ENCODE results near the gene ALDH16A1. TPM values are rescaled to one million over a fixed set of nuclear protein-coding genes. Genes with fewer than 3 reads are reported as not detected.

ALDH16A1 gene
- total and polyA plus RNA-seq, 2 of the 4 experiments (the other 2 are of a cell fraction), result 10.4 to 12.9 TPM

DNA sequence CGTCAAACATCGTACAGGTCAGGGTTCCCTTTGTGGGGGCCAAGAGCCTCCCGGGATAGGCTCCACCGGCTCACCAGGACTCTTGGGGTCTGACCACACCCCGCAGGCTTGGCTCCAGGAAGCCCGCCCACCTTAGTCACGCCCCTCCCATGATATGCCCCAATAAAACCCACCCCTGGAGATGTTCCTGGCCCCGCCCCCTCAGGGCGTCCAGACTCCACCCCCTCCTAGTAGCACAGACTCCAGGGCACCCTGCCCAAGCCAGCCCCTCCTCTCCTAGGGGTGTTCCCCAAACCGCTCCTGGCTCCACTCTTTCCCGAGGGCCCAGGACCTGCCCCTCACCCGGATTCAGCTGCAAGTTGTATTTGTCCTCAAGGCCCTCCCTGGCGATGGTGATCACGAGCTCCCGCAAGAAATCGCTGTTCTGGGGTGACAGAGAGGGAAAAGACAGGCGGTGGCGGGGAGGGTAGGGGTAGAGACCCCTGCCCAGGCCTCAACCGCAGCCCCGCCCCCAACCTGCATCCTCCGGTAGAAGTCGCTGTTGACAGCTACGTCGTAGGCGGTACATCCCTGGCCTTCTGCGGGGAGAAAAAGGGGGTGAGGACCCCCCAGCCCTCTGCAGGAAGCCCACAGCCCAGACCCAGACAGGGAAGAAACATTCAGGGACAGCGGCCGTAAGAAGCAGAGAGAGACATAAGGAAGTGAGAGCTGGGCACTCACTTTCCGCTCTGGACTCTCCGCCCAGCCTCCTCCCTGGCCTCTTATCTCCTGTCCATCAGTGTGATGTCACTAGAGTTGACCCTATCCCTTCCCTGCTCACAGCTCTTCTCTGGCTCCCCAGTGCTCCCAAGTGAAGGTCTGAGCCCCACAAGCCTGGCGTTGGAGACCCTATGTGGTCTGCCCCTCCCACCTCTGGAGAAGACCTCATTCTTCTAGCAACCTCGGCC, 5.3 kb upstream of the ALDH16A1 start:
- BruUV-seq (replicated peaks), result no TSS peak
- intact Hi-C loops (cut with micrococcal nuclease), result no loop called here
- CTCF ChIA-PET, result no interaction called here

More for the DNA sequence above, 5.3 kb upstream of the ALDH16A1 start:
- Histone ChIP-seq H2BK15ac (ENCODE audit: low read depth, low read length) (no peak overlapping the region), H2BK20ac (ENCODE audit: low read depth, low read length) (no peak overlapping the region), H3K27ac (ENCODE audit: insufficient read depth, low read length) (no peak overlapping the region), H3K56ac (ENCODE audit: extremely low read depth, insufficient read depth, low read length) (no peak overlapping the region), H3K23ac (ENCODE audit: low read depth, low read length) (no peak overlapping the region), H3K9me1 (ENCODE audit: insufficient read depth, low read length) (peaks cover 10% of the 10 kb centered on the region), H4K91ac (ENCODE audit: insufficient read depth, low read depth, low read length) (no peak overlapping the region), H3K36me3 (ENCODE audit: control insufficient read depth, insufficient read depth, low read length) (peaks cover 4% of the 10 kb centered on the region), H2AK5ac (ENCODE audit: low read depth, low read length) (0 out of 2 replicates have a peak overlapping the region, but pooled peaks have one; percentile 7), H3K4me3 (ENCODE audit: insufficient read depth, low read depth, low read length) (no peak overlapping the region), H3K27me3 (ENCODE audit: control insufficient read depth, insufficient read depth, low read length) (no peaks in the 10 kb centered on the region), H3K4me2 (ENCODE audit: low read depth, low read length) (no peak overlapping the region), H2BK120ac (ENCODE audit: low read depth, low read length) (no peak overlapping the region), H3K9ac (ENCODE audit: low read depth, low read length) (no peak overlapping the region), H3K4me1 (ENCODE audit: control insufficient read depth, insufficient read depth, low read length) (peaks cover 2% of the 10 kb centered on the region; the same call in 1 of the 2 replicates), H4K20me1 (ENCODE audit: insufficient read depth, low read length) (peaks cover 3% of the 10 kb centered on the region; the same call in 1 of the 2 replicates), H4K5ac (ENCODE audit: low read depth, low read length) (no peak overlapping the region), H4K8ac (ENCODE audit: low read depth in 2 of 2, low read length in 2 of 2) (no peak overlapping the region), H3K14ac (replicated peaks; ENCODE audit: low read depth, low read length) (no peak overlapping the region), H3K79me1 (ENCODE audit: low read depth in 1 of 2, low read length in 2 of 2) (peaks cover 13 to 35% of the 10 kb centered on the region in 2 experiments; a peak in 3 of 4 replicates), H3K9me3 (ENCODE audit: control insufficient read depth, insufficient read depth, low read length) (no peaks in the 10 kb centered on the region), H2AFZ (replicated peaks; ENCODE audit: low read length, poor library complexity) (no peak overlapping the region), H2AK9ac (replicated peaks; ENCODE audit: low read depth, low read length, poor library complexity) (peak overlapping the region; percentile 72), H3K4ac (ENCODE audit: low read depth, low read length) (no peak overlapping the region), H3K18ac (ENCODE audit: low read depth, low read length) (no peak overlapping the region), H2BK5ac (ENCODE audit: low read depth, low read length, poor library complexity, severe bottlenecking) (no peak overlapping the region)
- dilution Hi-C loops (cut with HindIII; ENCODE audit: low sequenced_read_pairs, unreplicated experiment), result no loop called here
- in situ Hi-C loops (cut with MboI; ENCODE audit: low sequenced_read_pairs), result loop anchor here (10.0 kb wide), 1 partner anchor 53 kb away; no protein-coding TSS in a partner anchor
- DNase-seq (peak; percentile 8), ATAC-seq (ENCODE audit: low read depth) (no peak)
- no peak for TF ChIP-seq RAD21 (IDR thresholded peaks at IDR 0.05; ENCODE audit: low read length)
- TF ChIP-seq NFE2L2 (IDR thresholded peaks at IDR 0.05; ENCODE audit: low read depth, low read length), result no peak
- TF ChIP-seq, protein P1, sequence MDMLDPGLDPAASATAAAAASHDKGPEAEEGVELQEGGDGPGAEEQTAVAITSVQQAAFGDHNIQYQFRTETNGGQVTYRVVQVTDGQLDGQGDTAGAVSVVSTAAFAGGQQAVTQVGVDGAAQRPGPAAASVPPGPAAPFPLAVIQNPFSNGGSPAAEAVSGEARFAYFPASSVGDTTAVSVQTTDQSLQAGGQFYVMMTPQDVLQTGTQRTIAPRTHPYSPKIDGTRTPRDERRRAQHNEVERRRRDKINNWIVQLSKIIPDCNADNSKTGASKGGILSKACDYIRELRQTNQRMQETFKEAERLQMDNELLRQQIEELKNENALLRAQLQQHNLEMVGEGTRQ (IDR thresholded peaks at IDR 0.05; ENCODE audit: low read depth, low read length), result no peak
- TF ChIP-seq, protein P2, sequence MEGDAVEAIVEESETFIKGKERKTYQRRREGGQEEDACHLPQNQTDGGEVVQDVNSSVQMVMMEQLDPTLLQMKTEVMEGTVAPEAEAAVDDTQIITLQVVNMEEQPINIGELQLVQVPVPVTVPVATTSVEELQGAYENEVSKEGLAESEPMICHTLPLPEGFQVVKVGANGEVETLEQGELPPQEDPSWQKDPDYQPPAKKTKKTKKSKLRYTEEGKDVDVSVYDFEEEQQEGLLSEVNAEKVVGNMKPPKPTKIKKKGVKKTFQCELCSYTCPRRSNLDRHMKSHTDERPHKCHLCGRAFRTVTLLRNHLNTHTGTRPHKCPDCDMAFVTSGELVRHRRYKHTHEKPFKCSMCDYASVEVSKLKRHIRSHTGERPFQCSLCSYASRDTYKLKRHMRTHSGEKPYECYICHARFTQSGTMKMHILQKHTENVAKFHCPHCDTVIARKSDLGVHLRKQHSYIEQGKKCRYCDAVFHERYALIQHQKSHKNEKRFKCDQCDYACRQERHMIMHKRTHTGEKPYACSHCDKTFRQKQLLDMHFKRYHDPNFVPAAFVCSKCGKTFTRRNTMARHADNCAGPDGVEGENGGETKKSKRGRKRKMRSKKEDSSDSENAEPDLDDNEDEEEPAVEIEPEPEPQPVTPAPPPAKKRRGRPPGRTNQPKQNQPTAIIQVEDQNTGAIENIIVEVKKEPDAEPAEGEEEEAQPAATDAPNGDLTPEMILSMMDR (conservative IDR thresholded peaks at IDR 0.05; ENCODE audit: low read depth, low read length), result no peak
- TF ChIP-seq FOS (IDR thresholded peaks at IDR 0.05; ENCODE audit: low read depth, low read length), result no peak
- no peak for TF ChIP-seq MAFK (IDR thresholded peaks at IDR 0.05; ENCODE audit: low read depth, low read length)
- no peak for TF ChIP-seq BHLHE40 (IDR thresholded peaks at IDR 0.05; ENCODE audit: low read depth, low read length)
- no peak for TF ChIP-seq MXI1 (IDR thresholded peaks at IDR 0.05; ENCODE audit: borderline replicate concordance, low read depth, low read length)
- no peak for TF ChIP-seq MAZ (IDR thresholded peaks at IDR 0.05; ENCODE audit: borderline replicate concordance, low read depth, low read length)
- TF ChIP-seq RCOR1 (IDR thresholded peaks at IDR 0.05; ENCODE audit: insufficient replicate concordance, low read length), result no peak
- TF ChIP-seq, protein P3, sequence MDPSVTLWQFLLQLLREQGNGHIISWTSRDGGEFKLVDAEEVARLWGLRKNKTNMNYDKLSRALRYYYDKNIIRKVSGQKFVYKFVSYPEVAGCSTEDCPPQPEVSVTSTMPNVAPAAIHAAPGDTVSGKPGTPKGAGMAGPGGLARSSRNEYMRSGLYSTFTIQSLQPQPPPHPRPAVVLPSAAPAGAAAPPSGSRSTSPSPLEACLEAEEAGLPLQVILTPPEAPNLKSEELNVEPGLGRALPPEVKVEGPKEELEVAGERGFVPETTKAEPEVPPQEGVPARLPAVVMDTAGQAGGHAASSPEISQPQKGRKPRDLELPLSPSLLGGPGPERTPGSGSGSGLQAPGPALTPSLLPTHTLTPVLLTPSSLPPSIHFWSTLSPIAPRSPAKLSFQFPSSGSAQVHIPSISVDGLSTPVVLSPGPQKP (IDR thresholded peaks at IDR 0.05; ENCODE audit: borderline replicate concordance, low read depth, low read length), result no peak
- no peak for TF ChIP-seq RFX5 (IDR thresholded peaks at IDR 0.05; ENCODE audit: low read depth, low read length)
- no peak for TF ChIP-seq POLR2A (IDR thresholded peaks at IDR 0.05; ENCODE audit: low read depth, low read length)
- POLR2A ChIA-PET (ENCODE audit: unreplicated experiment), result no interaction called here
- WGBS, 2 experiments (ENCODE audit: extremely low coverage in 2 of 2, insufficient read length in 1 of 2), result 59% methylated on average over 10 of the region's 32 CpGs; no CpG with 5 or more reads in 1 of the 2 experiments

Measured in IMR-90 (cell line).